HCEC 1CT (cell line): Measurements from ENCODE around the gene ASB5.
A peak's percentile ranks its signal among the peaks of the same experiment; 100 is the strongest.
"Not testable (repeated sequence)": the region's sequence is repeated elsewhere in the genome, so short reads cannot be mapped to it uniquely, and the experiment has no call there.

Source experiments
- DNase-seq: peaks from one replicate; pipeline ENCODE4 v3.0.0-alpha.2; 2017

Gene ASB5

DNA sequence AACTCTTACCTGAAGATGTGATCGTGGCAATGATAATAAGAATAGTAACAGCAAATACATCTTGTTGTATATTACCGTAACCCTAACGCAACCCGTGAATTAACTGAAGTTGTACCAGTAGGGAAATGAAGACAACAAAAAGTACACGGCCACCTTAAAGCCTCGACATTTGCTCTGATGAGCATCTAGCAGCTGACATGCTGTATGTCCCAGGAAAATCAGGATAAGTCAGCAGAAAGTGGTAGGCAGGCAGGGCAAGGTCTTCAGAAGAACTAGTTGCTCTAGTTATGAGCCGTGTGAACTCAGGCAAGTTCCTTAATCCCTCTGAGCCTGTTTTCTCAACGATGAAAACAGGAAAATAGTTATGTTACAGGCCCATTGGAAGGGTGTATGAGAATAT is 7.7 kb upstream of the ASB5 start:
- DNase-seq: no peak

DNA sequence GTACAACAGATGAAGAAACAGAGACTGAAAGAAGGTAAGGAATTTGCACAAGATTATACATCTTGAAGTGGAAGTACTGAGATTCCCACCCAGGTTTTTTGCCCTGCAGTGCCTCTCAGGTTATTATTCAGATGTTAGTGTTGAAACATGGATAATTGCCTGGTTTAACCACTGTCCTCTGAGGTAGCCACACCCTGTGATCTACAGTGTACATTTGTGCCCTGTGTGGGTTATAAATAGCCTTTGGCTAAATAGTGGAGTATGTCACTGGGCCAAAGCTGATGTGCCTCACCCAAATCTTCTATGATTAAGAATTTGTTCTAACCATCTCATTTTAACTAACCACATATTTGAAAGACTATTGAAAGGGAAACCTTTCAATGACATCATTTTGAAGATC is 5.4 kb upstream of the ASB5 start:
- peak; percentile 51 for DNase-seq

DNA sequence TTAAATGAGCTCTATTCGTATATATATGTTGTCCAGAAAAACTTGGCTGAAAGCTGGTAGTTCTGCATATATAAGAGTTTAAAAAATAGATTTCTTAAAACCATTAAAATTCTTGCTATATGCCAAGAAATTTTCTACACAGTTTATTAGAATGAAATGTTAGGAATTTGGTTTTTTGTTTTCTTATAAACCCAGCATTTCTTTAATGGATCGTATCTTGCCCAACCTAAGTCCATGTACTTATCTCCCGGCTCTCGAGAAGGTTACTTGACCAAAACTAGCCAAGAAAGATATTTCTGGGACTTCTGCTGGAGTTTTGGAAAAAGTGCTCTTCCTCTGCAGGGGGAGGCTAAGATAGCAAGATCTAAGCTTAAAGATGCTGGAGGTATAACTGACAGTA is 4.7 kb upstream of the ASB5 start:
- DNase-seq: peak; percentile 1

DNA sequence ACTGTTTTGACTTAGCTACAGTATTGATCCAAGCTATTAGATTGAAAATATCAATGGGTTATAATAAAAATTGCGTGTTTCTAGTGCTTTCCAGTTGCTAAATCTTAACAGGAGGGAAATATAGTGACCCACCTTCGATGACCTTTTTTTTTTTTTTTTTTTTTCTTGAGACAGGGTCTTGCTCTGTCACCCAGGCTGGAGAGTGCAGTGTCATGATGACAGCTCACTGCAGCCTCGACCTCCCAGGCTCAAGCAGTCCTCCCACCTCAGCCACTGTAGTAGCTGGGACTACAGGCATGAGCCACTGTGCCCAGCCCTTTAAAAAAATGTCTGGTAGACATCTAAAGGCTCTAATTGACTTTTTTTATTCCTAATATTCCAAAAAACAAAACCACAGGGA is 3.8 kb upstream of the ASB5 start:
- no peak for DNase-seq

DNA sequence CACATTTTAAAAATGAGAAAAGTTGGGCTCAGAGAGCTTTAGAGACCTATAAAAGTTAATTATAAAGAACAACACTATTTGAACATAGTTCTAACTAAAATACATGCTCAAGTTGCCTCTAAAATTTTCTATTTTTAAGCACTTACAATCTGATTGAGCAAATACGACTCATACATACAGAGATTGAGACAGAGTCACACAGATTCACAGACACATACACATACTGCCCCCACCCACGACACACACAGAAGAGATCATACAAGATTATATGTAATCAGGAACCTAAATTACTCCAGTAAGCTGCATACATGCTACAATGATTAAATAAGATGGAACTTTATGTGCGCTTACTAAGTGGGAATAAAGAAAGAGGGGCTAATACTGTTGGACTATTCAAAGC is 2.7 kb upstream of the ASB5 start:
- DNase-seq: peak; percentile 26

DNA sequence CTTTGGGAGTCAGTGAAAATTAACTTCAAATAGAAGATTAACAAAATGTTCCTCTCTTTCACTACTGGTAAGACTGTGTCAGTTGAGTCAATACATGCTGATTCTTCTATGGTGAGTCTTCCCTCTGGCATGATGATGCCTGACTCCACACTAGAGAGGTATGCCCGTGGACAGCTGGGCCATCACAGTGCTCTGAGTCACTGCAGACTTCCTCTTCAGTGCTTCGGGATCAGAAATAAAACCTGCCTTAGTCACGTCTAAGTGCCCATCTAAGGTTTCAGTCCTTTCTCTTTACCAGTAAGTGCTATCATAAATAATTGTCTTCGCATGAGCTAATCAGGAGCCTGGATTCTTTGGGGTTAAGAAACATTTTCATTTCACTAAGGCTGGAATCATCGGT is 1.6 kb upstream of the ASB5 start:
- DNase-seq: peak; percentile 97

DNA sequence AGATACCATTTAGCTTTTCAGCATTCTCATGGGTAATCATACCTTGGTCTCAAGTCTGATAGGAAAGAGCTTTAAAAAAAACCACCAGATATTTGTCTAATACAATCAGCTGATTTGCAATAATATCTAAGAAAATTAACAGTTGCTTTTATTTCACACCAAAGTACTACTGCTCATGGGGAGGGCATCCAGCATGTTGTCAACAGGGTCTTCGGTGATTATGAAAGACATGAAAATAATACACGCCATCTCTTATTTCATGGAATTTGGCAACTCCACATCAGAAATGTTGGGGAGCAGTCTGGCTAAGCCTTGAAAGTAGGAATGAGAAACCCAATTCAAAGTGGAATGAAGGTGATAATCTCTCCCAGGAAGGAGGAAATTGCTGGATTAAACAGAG is 3.0 kb downstream of the ASB5 start:
- no peak for DNase-seq

DNA sequence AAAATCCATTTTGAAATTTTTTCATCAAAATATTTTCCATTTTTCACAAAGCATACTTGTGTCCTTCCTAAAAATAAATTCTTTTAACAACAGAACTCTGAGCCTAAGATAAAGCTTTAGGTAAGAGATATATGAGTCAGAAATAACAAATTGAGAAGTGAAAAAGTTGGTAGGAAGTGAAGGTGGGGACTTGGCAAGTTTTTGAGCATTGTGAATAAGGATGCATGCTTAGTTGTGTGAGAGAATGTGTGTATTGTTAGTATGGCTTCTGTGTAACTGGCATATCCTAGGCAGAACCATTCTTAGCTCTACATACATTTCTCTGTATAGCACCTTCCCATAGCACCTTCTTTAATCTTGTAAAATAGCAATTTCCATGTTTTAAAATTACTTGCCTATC is 6.8 kb downstream of the ASB5 start:
- no peak for DNase-seq

DNA sequence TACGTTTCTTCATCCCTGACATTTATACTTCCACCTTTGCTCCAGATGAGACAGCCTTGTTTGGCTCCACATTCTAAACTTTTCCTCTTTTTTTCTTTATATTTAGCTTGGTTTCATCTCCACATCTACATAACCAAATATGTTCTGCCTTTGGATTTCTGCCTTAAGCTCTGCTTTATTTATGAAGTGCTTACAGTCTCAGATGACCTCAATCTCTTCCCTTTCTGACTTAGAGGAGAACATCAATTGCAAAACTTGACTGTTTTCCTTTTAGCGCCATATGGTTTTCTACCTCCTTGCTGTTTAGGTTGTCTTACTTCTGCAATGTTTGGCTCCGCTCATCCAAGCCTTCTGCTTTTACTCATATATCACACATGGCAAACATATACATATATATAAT is 7.5 kb downstream of the ASB5 start:
- no peak for DNase-seq

DNA sequence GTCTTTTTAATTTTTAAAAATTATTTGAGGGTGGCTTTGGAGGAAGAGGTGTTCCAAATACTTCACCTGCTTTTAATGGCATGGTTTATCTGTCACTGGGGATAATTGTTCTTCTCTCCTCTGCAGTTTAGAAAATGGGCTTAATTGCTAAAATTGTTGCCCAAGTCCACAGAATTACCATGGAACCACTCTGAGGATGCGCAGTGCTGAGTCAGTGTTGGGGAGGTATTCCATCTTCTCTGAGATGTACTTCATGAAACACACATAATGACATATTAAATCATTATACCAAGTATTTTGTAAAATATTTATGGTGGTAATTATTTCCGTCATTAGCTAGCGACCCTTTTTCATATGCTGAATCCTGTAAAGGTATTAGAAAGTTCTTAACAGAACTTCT is 8.0 kb downstream of the ASB5 start:
- DNase-seq: no peak

DNA sequence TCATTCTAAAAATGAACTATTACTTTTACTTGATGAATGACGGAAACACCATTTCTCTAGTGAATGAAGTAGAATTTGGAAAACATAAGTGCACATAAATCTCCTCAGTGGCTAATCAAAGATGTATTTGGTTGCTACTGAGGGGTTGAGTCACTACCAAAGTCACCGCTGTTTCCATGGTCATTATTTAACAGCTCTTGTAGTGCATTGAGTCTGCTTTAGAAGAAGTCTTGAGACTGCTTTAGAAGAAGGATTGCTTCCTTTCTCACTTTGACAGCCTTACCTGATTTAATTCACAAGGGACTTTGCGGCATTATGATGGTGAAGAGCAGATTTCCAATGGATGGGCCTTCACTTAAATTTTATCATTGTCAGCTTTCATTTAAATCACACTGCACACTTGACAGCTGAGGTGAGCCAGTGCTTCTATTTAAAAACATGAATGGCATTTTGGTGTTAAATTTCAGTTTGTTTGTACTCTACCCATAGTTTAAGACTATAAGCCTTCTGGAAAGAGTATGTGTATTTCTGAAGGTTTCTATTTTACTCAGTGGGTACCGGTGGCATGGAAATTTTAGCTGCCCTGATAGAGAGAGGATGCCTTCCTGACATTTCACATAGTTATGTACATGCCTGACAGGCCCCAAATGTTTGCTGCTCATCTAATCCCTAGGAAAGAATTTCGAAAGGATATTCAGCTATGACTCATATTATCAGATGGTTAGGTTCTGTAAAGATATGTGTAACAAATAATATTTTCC is 9.5 kb downstream of the ASB5 start:
- DNase-seq: peak; percentile 84

DNA sequence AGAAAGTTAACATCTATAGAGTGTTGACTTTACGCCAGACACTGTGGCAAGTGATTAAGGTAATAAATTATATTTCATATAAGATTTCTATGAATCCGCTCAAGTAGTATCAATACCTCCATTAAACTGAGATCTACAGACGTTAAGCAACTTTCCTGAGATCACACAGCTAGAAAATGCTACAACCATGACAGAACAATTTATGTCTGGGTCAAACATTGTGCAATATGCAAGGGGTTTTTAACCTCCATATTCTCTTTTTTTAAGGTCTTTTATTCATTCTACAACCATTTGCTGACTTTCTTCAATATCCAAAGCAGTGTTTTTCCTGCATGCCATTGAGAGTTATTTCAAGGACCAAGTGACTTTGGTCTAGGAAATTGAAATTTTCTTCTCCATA is 10.9 kb downstream of the ASB5 start:
- DNase-seq: no peak

DNA sequence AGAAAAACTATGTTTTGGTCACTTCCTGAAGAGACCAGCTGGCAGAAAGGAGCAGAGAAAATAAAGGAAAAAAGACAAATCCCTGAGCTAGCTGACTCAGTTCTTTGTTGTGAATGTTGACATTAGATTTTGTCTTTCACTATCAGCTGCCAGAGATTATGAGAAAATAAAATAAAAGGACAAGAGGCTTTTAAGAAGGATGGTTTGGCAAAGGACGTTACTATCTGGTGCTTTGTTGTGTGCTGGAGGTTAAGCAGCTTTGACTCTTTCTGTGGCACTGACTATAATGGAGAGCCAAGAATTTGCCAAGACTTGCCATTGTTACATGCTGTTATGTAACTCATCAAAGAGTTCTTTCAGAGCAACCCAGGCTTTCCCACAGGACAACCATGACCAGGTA is 12.1 kb downstream of the ASB5 start:
- DNase-seq: no peak

DNA sequence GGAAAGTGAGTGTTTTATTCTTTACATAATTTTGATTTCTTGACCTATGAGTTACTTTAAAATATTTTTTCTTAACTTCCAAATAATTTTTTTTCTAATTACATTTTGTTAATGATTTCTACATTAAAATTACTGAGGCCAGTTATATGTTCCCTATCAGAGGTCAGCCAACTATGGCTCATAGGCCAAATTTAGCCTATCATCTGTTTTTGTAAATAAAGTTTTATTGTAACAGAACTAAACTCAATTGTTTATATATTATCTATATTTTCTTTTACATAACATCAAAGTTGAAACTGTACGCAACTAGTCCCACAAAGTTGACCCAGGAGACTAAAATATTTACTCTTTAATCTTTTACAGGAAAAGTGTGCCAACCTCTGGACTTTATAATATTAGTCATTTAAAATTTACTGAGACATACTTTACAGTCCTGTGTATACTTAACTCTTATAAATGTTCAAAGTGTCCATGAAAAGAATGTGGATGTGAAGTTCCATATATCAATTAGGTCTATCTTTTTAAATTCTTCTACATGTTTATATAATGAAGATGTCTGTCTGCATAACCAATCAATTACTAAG is 26.2 kb downstream of the ASB5 start:
- DNase-seq: no peak

DNA sequence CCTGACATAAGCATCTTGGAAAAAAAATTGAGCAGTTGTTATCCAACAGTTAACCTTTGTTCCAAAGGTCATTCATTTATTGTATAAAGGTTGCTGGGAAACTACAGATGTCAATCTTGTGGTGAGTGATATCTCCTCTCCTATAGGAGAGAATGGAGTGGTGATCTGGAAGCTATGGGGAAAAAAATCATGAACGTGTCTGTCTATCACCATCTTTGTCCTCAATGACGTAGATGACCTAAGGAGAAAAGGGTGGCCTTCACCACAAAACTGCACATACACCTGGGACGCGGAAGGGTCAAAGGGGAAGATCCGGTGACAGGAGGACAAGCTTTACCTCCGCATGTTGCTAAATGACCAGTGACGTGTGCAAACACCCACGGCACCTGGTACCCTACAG is 27.3 kb downstream of the ASB5 start:
- DNase-seq: no peak

DNA sequence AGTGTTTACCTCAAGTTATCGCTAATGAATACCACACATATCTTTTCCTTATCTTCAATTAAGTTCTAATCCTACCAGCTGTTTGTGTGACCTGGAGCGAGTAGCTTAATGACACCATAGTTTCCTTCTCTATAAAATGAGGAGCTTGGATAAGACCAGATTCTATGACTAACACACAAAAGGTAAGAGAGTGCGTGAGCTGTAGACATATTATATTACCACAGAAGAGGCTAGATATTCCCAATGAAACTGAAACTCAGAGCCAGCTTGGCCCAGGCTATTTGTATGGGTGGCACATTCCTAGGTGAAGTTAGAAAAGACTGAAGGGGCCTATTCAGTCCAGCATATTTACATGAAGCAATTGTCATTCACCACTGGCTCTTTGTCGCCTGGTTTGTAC is 30.2 kb downstream of the ASB5 start:
- no peak for DNase-seq

DNA sequence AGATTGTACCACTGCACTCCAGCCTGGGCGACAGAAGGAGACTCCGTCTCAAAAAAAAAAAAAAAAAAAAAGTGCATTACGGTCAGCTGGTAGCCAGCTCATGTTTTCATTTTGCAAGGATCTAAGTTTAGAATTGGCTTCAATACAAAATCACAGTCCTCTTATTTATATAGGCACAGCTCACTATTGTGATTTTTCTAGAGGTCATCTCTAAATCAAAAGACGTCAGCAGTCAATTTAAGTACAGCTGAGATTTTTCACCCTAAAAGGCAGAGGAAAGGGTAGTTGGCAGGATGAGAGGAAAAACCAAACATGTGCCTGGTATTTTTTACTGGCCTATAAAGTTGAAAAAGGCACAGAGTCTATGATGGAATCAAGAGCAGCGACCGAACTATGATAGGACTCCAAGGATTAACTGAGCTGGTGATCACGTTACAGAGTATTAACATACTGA is 30.8 kb downstream of the ASB5 start:
- DNase-seq: peak; percentile 57

DNA sequence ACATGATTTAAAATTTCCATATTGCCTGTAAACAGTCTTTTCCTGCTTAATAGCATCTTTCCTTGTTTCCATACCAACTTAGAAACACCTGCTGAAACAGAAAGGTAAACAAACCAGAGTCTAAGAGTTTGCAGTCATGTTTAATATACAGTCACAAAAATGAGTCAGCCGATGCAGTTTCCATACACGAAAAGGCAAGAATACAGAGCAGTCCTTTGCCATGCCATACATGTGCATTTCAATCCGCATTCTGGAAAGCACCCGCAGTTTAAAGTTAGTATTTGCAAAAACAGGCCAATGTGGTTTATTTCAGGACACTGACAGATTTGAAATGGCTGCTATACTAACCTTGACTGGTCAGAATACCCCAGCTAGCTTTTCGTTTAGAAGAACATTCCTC is 32.1 kb downstream of the ASB5 start:
- peak; percentile 26 for DNase-seq

DNA sequence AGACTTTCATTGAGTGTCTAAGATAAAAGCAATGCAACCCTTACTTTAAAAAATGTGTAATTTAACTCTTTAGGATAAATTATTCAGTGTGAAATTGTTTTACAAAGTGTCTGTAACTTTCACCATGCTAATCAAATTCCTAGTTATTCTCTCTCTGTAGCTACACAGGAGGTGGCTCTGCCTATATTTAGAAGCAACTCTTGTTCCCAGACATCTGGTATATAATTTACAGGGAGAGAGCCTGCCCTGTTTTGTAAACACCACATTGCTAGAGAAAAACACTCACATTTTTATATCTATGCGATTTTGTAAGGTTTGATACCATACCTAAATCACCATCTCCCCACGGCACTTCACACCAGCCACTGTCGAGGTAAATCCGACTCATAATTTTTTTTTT is 38.2 kb downstream of the ASB5 start:
- DNase-seq: no peak

DNA sequence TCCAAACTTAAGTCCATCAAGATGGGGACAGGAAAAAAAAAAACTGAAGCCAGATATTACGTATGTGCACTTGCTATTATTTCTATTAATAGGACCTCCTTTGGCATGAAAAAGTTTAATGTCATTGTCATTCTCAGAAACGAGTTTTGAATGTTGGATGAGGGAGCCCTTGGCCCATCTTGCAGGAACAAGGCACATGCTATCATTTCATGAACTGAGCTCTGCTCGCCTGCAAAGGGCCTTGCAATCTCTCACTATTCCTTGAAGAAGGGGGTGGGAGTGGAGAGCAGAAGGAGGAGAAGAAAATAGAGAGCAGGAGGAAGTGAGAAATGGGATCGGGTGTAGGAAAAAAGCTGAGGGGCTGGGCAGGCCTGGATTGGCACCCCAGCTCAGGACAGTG is 39.4 kb downstream of the ASB5 start:
- DNase-seq: no peak

DNA sequence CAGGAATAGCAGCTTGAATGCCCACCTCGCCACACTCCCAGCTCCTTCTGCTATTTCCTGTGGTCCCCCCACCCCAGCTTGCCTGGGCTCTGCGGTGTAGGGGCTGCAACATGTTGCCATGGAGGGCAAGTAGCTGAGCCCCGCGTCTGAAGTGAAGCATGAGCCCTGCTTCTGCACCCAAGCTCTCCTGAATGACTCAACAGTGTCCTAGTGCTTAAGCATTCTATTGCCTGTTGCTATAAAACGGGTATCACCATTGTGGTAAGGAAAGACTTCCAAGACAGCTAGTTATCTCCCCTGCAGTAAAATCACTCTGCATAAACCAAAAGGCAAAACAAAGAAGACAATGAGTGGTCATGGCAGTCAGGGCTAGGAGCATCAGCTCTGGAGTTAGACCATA is 42.3 kb downstream of the ASB5 start:
- no peak for DNase-seq

DNA sequence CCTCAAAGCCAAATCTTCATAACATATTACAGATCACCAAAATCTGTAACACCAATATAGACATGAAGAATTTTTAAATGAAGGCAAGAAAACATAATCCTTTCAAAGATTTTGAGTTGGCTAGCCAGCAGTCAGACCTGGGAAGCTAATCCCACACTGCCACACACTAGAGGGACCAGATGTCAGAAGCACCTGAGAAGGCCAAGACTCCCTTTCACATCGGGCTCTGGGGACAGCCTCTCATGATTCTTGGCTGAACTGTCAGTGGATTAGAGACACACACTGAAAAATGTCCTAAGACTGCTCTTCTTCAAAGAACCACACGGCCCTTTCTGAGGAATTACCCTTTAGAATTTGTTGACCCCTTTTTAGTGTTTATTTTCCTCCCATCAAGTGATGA is 45.5 kb downstream of the ASB5 start:
- DNase-seq: no peak

DNA sequence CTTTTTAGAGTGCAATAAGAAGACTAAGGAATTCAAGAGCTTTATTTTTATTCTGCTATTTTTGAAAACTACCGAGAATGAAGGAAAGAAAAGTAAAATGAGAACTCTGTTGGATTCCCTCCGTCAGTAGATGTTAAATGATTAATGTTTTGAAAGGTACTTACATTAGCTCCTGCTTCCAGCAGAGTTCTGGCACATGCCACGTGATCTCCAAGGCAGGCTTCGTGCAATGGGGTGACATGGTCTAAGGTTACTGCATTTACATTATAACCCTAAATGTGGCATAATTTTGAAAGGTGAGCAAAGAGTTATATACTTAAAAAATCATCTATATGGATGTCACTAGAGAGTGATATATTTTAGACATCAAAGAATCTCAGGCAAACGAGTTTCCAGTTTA is 46.9 kb downstream of the ASB5 start:
- DNase-seq: no peak

DNA sequence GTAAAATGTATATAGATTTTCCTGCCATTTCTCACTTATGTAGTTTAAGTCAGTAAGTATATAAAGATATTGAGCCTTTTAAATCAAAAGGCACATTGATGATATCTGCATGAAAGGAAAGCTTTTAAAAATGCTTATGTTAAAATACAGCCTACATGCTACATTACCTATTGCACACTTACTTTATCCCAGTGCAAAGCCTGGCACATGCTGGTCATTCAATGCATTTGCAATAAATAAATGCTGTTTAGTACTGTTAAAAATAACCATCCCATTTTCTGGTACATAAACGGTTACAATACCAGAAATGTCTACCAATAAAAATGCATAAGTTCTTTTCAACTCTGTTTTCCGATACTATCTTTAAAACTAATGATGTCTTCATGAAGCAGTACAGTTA is 51.5 kb downstream of the ASB5 start:
- no peak for DNase-seq

DNA sequence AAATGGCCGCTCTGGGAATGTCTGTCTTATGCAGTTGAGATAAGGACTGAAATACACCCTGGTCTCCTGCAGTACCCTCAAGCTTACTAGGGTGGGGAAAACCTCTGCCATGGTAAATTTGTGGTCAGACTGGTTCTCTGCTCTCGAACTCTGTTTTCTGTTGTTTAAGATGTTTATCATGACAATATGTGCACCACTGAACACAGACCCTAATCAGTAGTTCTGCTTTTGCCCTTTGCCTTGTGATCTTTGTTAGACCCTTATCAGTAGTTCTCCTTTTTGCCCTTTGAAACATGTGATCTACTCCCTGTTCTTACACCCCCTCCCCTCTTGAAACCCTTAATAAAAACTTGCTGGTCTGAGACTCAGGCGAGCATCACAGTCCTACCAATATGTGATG is 56.7 kb downstream of the ASB5 start:
- DNase-seq: not testable (repeated sequence)
